HepG2 (cell line): ENCODE data around the gene AFAP1. TPM values are rescaled to one million over a fixed set of nuclear protein-coding genes. Genes with fewer than 3 reads are reported as not detected.

ENCODE experiments used
- ATAC-seq: fragments of 200-7000 bp; cut with Tn5 transposase; 3 replicates; pipeline ENCODE4 v1.9.1; 2020; ENCODE audit warnings: mild to moderate bottlenecking, moderate library complexity
- BruUV-seq: library from RNA; stranded (reverse); fragments of 400-500 nt; replicated peaks from 2 replicates; lab custom pipeline; 2021; lab: Mats Ljungman, UMichigan
- CTCF ChIA-PET: fragments of 300-600 bp; formaldehyde crosslinking; extraction: SDS; loops from one replicate; lab custom pipeline; 2021; ENCODE audit warnings: low total read pairs, inconsistent platforms, low intra/inter-chr PET ratio; lab: Yijun Ruan, JAX
- POLR2A ChIA-PET: fragments of 350-600 bp; sonication (Branson Sonifier 250); formaldehyde crosslinking; loops from one replicate; lab custom pipeline; 2020; ENCODE audit warnings: antibody characterized with exemption, inconsistent platforms; lab: Yijun Ruan, JAX
- DNase-seq: peaks from one replicate; pipeline ENCODE4 v3.0.0-alpha.2; 2015; ENCODE audit warnings: low spot score
- FAIRE-seq: peaks from 3 replicates; lab custom pipeline; 2011; peaks lifted over from hg19 to GRCh38; lab: Jason Lieb, UNC
- H2AFZ ChIP-seq: one replicate; pipeline ENCODE4 v1.6.1; 2011; ENCODE audit warnings: low read length, inconsistent platforms
- H3K27ac ChIP-seq: fragments of 300-600 bp; 3 replicates; pipeline ENCODE4 v1.8.0; 2011; ENCODE audit warnings: mixed run types, mild to moderate bottlenecking, mixed read lengths, low read length, inconsistent platforms; ENCODE audit not compliant: insufficient read depth; ENCODE audit errors: extremely low read length
- H3K27me3 ChIP-seq, 2 experiments: fragments of 200-600 bp in 1 of 2; 2 replicates in 1 of 2; 3 replicates in 1 of 2; pipeline versions ENCODE4 v1.6.0 to v1.8.0; 2011; ENCODE audit warnings: low read length in 2 of 2, mild to moderate bottlenecking in 2 of 2, moderate library complexity in 2 of 2, inconsistent platforms in 1 of 2; ENCODE audit not compliant: insufficient read depth in 2 of 2, control insufficient read depth in 1 of 2
- H3K36me3 ChIP-seq, 2 experiments: fragments of 200-600 bp in 1 of 2; replicated peaks in 1 of 2; 2 replicates in 1 of 2; 3 replicates in 1 of 2; pipeline versions ENCODE4 v1.5.1 to v1.8.0; 2011; ENCODE audit warnings: low read length in 2 of 2, inconsistent platforms in 1 of 2; ENCODE audit not compliant: insufficient read depth in 2 of 2, control insufficient read depth in 1 of 2
- H3K4me1 ChIP-seq: 2 replicates; pipeline ENCODE4 v1.5.1; 2012; ENCODE audit warnings: low read length, inconsistent platforms; ENCODE audit not compliant: insufficient read depth
- H3K4me2 ChIP-seq: 2 replicates; pipeline ENCODE4 v1.6.0; 2011; ENCODE audit warnings: low read depth, low read length, inconsistent platforms
- H3K4me3 ChIP-seq, 3 experiments: fragments of 200-600 bp in 1 of 3; sonication (generic), shearing (Covaris generic) in 1 of 3; replicated peaks in 1 of 3; 2 replicates each; pipeline ENCODE4 v1.5.1; 2011 to 2016; ENCODE audit warnings: low read length in 3 of 3, inconsistent platforms in 2 of 3, low read depth in 2 of 3, mild to moderate bottlenecking in 2 of 3, control low read depth in 1 of 3, mixed read lengths in 1 of 3; ENCODE audit not compliant: insufficient read depth in 1 of 3
- H3K79me2 ChIP-seq: one replicate; pipeline ENCODE4 v1.6.1; 2011; ENCODE audit warnings: low read length, inconsistent platforms; ENCODE audit not compliant: insufficient read depth
- H3K9ac ChIP-seq: 2 replicates; pipeline ENCODE4 v1.6.0; 2011; ENCODE audit warnings: mild to moderate bottlenecking, low read depth, low read length, inconsistent platforms; ENCODE audit not compliant: insufficient read depth
- H3K9me3 ChIP-seq: 2 replicates; pipeline ENCODE4 v1.5.1; 2012; ENCODE audit warnings: mild to moderate bottlenecking, low read length
- H4K20me1 ChIP-seq: 2 replicates; pipeline ENCODE4 v1.6.0; 2011; ENCODE audit warnings: inconsistent platforms, mild to moderate bottlenecking, low read length, moderate library complexity; ENCODE audit not compliant: insufficient read depth
- KDM4B ChIP-seq: sonication (generic); formaldehyde crosslinking; IDR thresholded peaks from 2 replicates; pipeline ENCODE4 v1.4.0; 2020; ENCODE audit warnings: missing genetic modification reagents
- NFYB ChIP-seq: sonication (generic); formaldehyde crosslinking; IDR thresholded peaks from 2 replicates; pipeline ENCODE4 v1.4.0; 2020; ENCODE audit warnings: missing genetic modification reagents
- NFYC ChIP-seq: IDR thresholded peaks from 2 replicates; pipeline ENCODE4 v1.6.1; 2016; ENCODE audit warnings: missing genetic modification reagents, missing compliant biosample characterization
- ONECUT2 ChIP-seq: sonication (generic); formaldehyde crosslinking; IDR thresholded peaks from 2 replicates; pipeline ENCODE4 v1.4.0; 2020; ENCODE audit warnings: missing genetic modification reagents
- ZEB1 ChIP-seq: IDR thresholded peaks from 2 replicates; pipeline ENCODE4 v1.6.1; 2012; ENCODE audit warnings: mild to moderate bottlenecking, low read depth, inconsistent platforms; ENCODE audit not compliant: insufficient replicate concordance
- ZNF143 ChIP-seq: sonication (generic); formaldehyde crosslinking; IDR thresholded peaks from 2 replicates; pipeline ENCODE4 v1.4.0; 2020; ENCODE audit warnings: missing genetic modification reagents
- ZNF24 ChIP-seq: fragments of 450-650 bp; IDR thresholded peaks from 2 replicates; pipeline ENCODE4 v1.6.1; 2017; ENCODE audit warnings: antibody characterized with exemption, mild to moderate bottlenecking
- WGBS: methylation state at CpG from one replicate; pipeline ENCODE4 v1.1.6; 2017; ENCODE audit warnings: low lambda C conversion rate; 5-methylcytosine and 5-hydroxymethylcytosine counted together
- in situ Hi-C: cut with HindIII; loops from 2 replicates; pipeline ENCODE4 v1.10.0; 2017; ENCODE audit warnings: low pct_unique_long_range_greater_than_20kb; ENCODE audit not compliant: extremely low pct_ligation_motif_present
- intact Hi-C: fragments of 100-400 bp; cut with micrococcal nuclease; formaldehyde crosslinking; loops from one replicate; pipeline ENCODE4 v1.10.0; 2022; ENCODE audit not compliant: unreplicated experiment
- polyA plus RNA-seq, 8 experiments: library from polyadenylated mRNA; depleted of rRNA in 3 of 8; stranded (reverse) in 7 of 8; unstranded in 1 of 8; fragments of >200 nt; fragmentation: Illumina TruSeq in 4 of 8; extraction: Trizol in 4 of 8; gene quantifications; 2 replicates each; pipeline versions ENCODE4 v1.2.1 to v1.2.3, GENCODE V29; 2011 to 2016; ENCODE audit warnings: low read depth in 4 of 8, missing spikeins in 1 of 8, mixed read lengths in 1 of 8; ENCODE audit not compliant: insufficient read depth in 1 of 8
- total RNA-seq, 5 experiments: library from RNA; depleted of rRNA; stranded (reverse); fragments of >200 nt; fragmentation: Illumina TruSeq; extraction: Trizol; gene quantifications; 2 replicates each; pipeline ENCODE4 v1.2.3, GENCODE V29; 2016; ENCODE audit warnings: low read depth in 1 of 5

Gene AFAP1
- total and polyA plus RNA-seq, 2 of the 13 experiments (the other 11 are each of a cell fraction or from before 2014, with no cell fraction given) = 2.5 TPM

- H4K20me1 ChIP-seq = no peaks in the 10 kb centered on the region
- TF ChIP-seq KDM4B = no peak
- TF ChIP-seq ZNF143 = no peak
- no peak for TF ChIP-seq ONECUT2 (CRISPR knock-in tag)
- no peak for TF ChIP-seq ZEB1
- TF ChIP-seq, all 625 proteins: peak for 0
- no peaks in the 10 kb centered on the region for H3K9me3 ChIP-seq
- POLR2A ChIA-PET = no interaction called here
- FAIRE-seq = no peak
- H3K27me3 ChIP-seq = no peaks in the 10 kb centered on the region
- in situ Hi-C loops (no loop called here), intact Hi-C loops (no loop called here)
- no peak overlapping the region for H3K9ac ChIP-seq
- CTCF ChIA-PET = no interaction called here
- no peak overlapping the region for H3K4me2 ChIP-seq
- 96% methylated on average over 11 of the region's 11 CpGs for WGBS
- no peak for ATAC-seq
- H3K4me1 ChIP-seq = peaks cover 7% of the 10 kb centered on the region
- BruUV-seq = no TSS peak
- no peak overlapping the region for H3K27ac ChIP-seq
- no peak overlapping the region for H2AFZ ChIP-seq
- no peak overlapping the region for H3K4me3 ChIP-seq
- no peaks in the 10 kb centered on the region for H3K79me2 ChIP-seq
- peaks cover 5 to 35% of the 10 kb centered on the region in 2 experiments; a peak in 3 of 5 replicates for H3K36me3 ChIP-seq
- no peak for DNase-seq
Observed at GRCh38 chr4:7799306-7799705, 140.4 kb downstream of the AFAP1 start.

GRCh38 chr4:7798178-7798995, 141.3 kb downstream of the AFAP1 start:
- H2AFZ ChIP-seq = no peak overlapping the region
- no peak for ATAC-seq
- intact Hi-C loops = no loop called here
- TF ChIP-seq NFYB (CRISPR knock-in tag) = peak; percentile 51; the same call in 1 of the 2 replicates
- TF ChIP-seq ZNF24 = no peak
- peak; percentile 40; the same call in 1 of the 2 replicates for TF ChIP-seq NFYC (CRISPR knock-in tag)
- TF ChIP-seq, all 625 proteins: peak for 2
- peaks cover 5 to 37% of the 10 kb centered on the region in 2 experiments; a peak in 3 of 5 replicates for H3K36me3 ChIP-seq
- ChIA-PET CTCF (no interaction called here), POLR2A (no interaction called here)
- no peak overlapping the region for H3K4me3 ChIP-seq
- FAIRE-seq (no peak), DNase-seq (no peak)
- no peak overlapping the region for H3K9ac ChIP-seq
- 87% methylated on average over 8 of the region's 18 CpGs for WGBS
- no peaks in the 10 kb centered on the region for H3K9me3 ChIP-seq
- no peaks in the 10 kb centered on the region for H3K4me1 ChIP-seq
- H4K20me1 ChIP-seq = no peaks in the 10 kb centered on the region
- in situ Hi-C loops = no loop called here
- no peak overlapping the region for H3K4me2 ChIP-seq
- H3K79me2 ChIP-seq = no peaks in the 10 kb centered on the region
- H3K27ac ChIP-seq = no peak overlapping the region
- no peaks in the 10 kb centered on the region for H3K27me3 ChIP-seq
- BruUV-seq = no TSS peak
